OCI-LY3 (cell line): Measurements from ENCODE around the gene CAPZA3.

Experiments used
- H2AFZ ChIP-seq: fragments of 200-600, 300-600 bp; shearing (Covaris generic); 2 replicates; pipeline ENCODE4 v1.6.0; 2014; ENCODE audit warnings: antibody characterized with exemption, low read depth, low read length
- H3K27ac ChIP-seq: fragments of 200-600, 300-600 bp; sonication (generic); 2 replicates; pipeline ENCODE4 v1.5.1; 2014; ENCODE audit warnings: mild to moderate bottlenecking, low read length, moderate library complexity, mixed read lengths
- H3K27me3 ChIP-seq: fragments of 200-600, 300-600 bp; sonication (generic); 2 replicates; pipeline ENCODE4 v1.6.1; 2014; ENCODE audit warnings: low read depth, low read length, mixed read lengths
- H3K36me3 ChIP-seq: fragments of 200-600, 300-600 bp; sonication (generic); replicated peaks from 2 replicates; pipeline ENCODE3; 2014; ENCODE audit warnings: low read depth, low read length, mixed read lengths
- H3K4me1 ChIP-seq: fragments of 300-600, 200-600 bp; sonication (generic); 2 replicates; pipeline ENCODE4 v1.6.1; 2014; ENCODE audit warnings: low read length, mixed read lengths
- H3K4me2 ChIP-seq: fragments of 200-600, 300-600 bp; sonication (generic); 2 replicates; pipeline ENCODE4 v1.6.1; 2014; ENCODE audit warnings: low read length, mixed read lengths
- H3K4me3 ChIP-seq: fragments of 300-600, 200-600 bp; sonication (generic); 2 replicates; pipeline ENCODE4 v1.5.1; 2014; ENCODE audit warnings: antibody characterized with exemption, mild to moderate bottlenecking, low read length, moderate library complexity
- H3K79me2 ChIP-seq: fragments of 300-600, 200-600 bp; shearing (Covaris generic); 2 replicates; pipeline ENCODE4 v1.6.1; 2014; ENCODE audit warnings: mild to moderate bottlenecking, low read length, mixed read lengths
- H3K9ac ChIP-seq: fragments of 300-600, 200-600 bp; shearing (Covaris generic); 2 replicates; pipeline ENCODE4 v1.6.0; 2014; ENCODE audit warnings: mild to moderate bottlenecking, low read length, moderate library complexity
- H3K9me3 ChIP-seq: fragments of 200-600, 300-600 bp; shearing (Covaris generic); 2 replicates; pipeline ENCODE4 v1.6.1; 2014; ENCODE audit warnings: low read length, mixed read lengths; ENCODE audit not compliant: insufficient read depth
- H4K20me1 ChIP-seq: fragments of 200-600, 300-600 bp; sonication (generic); 2 replicates; pipeline ENCODE4 v1.6.1; 2016; ENCODE audit warnings: low read length, mixed read lengths; ENCODE audit not compliant: insufficient read depth
- EZH2phosphoT487 ChIP-seq: fragments of 200-600 bp; shearing (Covaris generic); IDR thresholded peaks from 2 replicates; pipeline ENCODE4 v1.6.1; 2018; ENCODE audit warnings: antibody characterized with exemption, mixed run types, low read depth
- TF ChIP-seq, protein P1 (sequence below): fragments of 200-600, 300-600 bp; sonication (generic); IDR thresholded peaks from 2 replicates; pipeline ENCODE4 v1.5.1; 2014; ENCODE audit warnings: antibody characterized with exemption, low read length, low read depth

CAPZA3 gene

DNA sequence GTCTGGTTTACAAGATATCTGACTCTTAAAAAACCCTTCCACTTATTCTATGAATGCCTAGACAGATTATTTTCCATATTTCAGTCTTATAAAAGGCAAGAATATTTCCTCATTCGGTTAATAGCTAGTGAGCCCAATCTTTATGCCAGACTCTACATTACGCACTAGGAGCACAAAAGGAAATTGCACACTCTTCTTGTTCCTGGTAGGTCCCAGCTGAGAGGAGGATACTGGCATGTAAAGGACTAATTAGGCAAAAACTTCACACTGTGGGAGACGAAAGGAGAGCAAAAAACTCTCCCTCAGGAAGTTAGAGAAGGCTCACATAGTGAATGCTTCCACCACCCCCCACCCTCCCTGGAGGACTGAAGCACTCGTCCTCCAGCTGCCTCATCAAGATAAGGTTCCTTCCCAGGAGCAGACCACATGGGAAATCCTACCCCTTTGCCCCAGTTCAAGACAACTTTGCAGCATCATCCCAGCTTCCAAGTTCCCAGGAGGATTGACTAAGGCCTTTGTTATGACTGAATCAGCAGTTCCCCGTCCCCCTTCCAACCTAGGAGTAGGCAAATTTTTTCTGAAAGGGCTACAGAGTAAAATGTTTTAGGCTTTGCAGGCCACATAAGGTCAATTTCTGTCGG, 14.5 kb downstream of the CAPZA3 start:
- no peak overlapping the region for H3K9ac ChIP-seq
- no peak overlapping the region for H3K4me2 ChIP-seq
- H4K20me1 ChIP-seq, result no peaks in the 10 kb centered on the region
- H3K36me3 ChIP-seq, result no peaks in the 10 kb centered on the region
- no peak overlapping the region for H3K27ac ChIP-seq
- H3K79me2 ChIP-seq, result no peaks in the 10 kb centered on the region
- no peak for TF ChIP-seq EZH2phosphoT487
- TF ChIP-seq, protein P1, sequence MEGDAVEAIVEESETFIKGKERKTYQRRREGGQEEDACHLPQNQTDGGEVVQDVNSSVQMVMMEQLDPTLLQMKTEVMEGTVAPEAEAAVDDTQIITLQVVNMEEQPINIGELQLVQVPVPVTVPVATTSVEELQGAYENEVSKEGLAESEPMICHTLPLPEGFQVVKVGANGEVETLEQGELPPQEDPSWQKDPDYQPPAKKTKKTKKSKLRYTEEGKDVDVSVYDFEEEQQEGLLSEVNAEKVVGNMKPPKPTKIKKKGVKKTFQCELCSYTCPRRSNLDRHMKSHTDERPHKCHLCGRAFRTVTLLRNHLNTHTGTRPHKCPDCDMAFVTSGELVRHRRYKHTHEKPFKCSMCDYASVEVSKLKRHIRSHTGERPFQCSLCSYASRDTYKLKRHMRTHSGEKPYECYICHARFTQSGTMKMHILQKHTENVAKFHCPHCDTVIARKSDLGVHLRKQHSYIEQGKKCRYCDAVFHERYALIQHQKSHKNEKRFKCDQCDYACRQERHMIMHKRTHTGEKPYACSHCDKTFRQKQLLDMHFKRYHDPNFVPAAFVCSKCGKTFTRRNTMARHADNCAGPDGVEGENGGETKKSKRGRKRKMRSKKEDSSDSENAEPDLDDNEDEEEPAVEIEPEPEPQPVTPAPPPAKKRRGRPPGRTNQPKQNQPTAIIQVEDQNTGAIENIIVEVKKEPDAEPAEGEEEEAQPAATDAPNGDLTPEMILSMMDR, result no peak
- no peak overlapping the region for H2AFZ ChIP-seq
- H3K4me1 ChIP-seq, result no peaks in the 10 kb centered on the region
- no peaks in the 10 kb centered on the region for H3K9me3 ChIP-seq
- no peaks in the 10 kb centered on the region for H3K27me3 ChIP-seq
- no peak overlapping the region for H3K4me3 ChIP-seq

DNA sequence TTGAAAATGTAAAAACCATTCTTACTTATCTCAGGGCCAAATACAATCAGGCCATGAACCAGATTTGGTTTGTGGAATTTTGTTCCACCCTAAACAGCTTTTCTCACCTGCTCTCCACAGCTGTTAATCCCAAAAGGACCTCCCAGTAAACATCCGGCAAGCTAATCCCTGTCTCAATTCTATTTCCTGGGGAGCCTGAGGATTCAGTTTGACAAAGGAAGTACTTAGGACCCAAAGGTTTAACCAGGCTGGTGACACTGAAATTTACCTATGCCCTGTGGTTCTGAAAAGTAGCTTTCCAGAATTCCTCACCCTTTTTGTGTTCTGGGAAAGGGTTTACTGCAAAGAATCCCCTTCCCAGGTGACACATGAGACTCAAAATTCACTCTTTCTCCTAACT, 15.0 kb downstream of the CAPZA3 start:
- TF ChIP-seq, protein P1, result no peak
- H3K4me3 ChIP-seq, result no peak overlapping the region
- H3K9ac ChIP-seq, result no peak overlapping the region
- H3K9me3 ChIP-seq, result no peaks in the 10 kb centered on the region
- H3K4me1 ChIP-seq, result no peaks in the 10 kb centered on the region
- H3K4me2 ChIP-seq, result no peak overlapping the region
- H3K79me2 ChIP-seq, result no peaks in the 10 kb centered on the region
- H2AFZ ChIP-seq, result no peak overlapping the region
- no peaks in the 10 kb centered on the region for H3K27me3 ChIP-seq
- no peaks in the 10 kb centered on the region for H3K36me3 ChIP-seq
- H4K20me1 ChIP-seq, result no peaks in the 10 kb centered on the region
- H3K27ac ChIP-seq, result no peak overlapping the region

DNA sequence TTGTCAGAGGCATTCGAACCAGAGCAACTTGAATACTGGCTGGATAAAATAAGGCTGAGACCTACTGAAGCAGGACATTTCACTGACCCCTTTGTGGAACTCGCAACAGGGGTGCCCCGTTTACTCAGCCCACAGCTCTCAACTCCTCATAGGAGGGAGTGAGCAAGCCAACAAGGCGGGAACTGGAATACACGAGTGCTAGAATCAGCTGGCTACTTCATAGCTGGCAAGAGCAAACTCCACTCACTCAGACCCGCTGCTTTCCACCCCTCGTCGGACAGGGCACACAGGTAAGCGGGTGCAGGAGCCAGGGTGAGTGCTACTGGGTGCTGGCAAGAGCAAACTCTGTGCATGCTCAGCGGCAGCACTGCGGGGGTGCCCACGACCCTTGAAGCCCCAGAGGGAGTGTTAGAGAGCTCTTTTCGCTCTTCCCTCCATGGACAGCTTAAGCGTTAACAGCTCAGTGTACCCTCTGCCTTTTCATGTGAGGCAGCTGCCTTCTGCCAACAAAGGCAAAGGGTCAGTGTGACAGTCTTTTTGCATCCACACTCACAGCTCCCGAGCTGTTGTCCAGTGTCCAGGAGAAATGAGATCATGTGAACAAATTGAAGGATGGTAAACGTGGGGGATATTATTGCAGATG, 15.7 kb downstream of the CAPZA3 start:
- Histone ChIP-seq H3K9me3 (no peaks in the 10 kb centered on the region), H3K27ac (no peak overlapping the region), H3K36me3 (no peaks in the 10 kb centered on the region), H3K9ac (no peak overlapping the region), H3K4me3 (no peak overlapping the region), H3K27me3 (no peaks in the 10 kb centered on the region), H2AFZ (no peak overlapping the region), H3K4me1 (no peaks in the 10 kb centered on the region), H3K79me2 (no peaks in the 10 kb centered on the region), H4K20me1 (no peaks in the 10 kb centered on the region), H3K4me2 (no peak overlapping the region)
- TF ChIP-seq EZH2phosphoT487, result no peak
- TF ChIP-seq, protein P1, result no peak

DNA sequence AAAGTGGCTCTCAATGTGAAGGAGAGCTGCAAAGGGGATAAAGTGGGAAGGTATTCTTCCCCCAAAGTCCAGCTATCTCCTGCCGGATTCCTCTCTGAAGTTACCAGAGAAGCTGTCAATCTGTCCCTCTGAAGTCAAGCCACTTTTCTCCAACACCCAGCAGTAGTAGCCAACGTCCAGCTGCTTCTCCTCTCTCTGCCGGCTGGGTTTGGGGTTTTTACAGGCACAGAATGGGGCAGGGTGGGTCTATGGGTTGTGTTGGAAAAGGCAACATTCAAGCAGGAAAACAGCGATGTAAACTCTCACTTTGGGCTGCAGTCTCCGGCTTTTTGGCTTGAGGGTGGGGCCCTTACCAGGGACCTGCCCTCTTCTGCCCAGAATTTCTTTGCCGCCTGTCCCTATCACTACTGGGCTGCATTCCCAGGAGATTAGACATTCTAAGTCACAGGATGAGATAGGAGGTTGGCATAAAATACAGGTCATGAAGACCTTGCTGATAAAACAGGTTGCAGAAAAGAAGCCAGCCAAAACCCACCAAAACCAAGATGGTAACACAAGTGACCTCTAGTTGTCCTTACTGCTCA, 16.3 kb downstream of the CAPZA3 start:
- Histone ChIP-seq H3K9me3 (no peaks in the 10 kb centered on the region), H3K4me2 (no peak overlapping the region), H3K36me3 (no peaks in the 10 kb centered on the region), H3K79me2 (no peaks in the 10 kb centered on the region), H3K27ac (no peak overlapping the region), H2AFZ (no peak overlapping the region), H4K20me1 (no peaks in the 10 kb centered on the region), H3K27me3 (no peaks in the 10 kb centered on the region), H3K4me3 (no peak overlapping the region), H3K4me1 (no peaks in the 10 kb centered on the region), H3K9ac (no peak overlapping the region)
- no peak for TF ChIP-seq EZH2phosphoT487
- TF ChIP-seq, protein P1, result no peak
